GM18511 (cell line): ENCODE data around the gene SLC36A3.
A peak's percentile ranks its signal among the peaks of the same experiment; 100 is the strongest.
"Not testable (repeated sequence)": the region's sequence is repeated elsewhere in the genome, so short reads cannot be mapped to it uniquely, and the experiment has no call there.

Experiments
- ATAC-seq: cut with Tn5 transposase; IDR thresholded peaks from one replicate; pipeline ENCODE4 v1.9.1; 2021; ENCODE audit warnings: mild to moderate bottlenecking, moderate library complexity; ENCODE audit not compliant: unreplicated experiment

Gene SLC36A3

DNA sequence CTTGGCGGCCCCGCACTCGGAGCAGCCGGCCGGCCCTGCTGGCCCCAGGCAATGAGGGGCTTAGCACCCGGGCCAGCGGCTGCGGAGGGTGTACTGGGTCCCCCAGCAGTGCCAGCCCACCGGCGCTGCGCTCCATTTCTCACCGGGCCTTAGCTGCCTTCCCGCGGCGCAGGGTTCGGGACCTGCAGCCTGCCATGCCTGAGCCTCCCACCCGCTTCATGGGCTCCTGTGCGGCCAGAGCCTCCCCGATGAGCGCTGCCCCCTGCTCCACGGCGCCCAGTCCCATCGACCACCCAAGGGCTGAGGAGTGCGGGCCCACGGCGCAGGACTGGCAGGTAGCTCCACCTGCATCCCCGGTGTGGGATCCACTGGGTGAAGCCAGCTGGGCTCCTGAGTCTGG, 5.7 kb upstream of the SLC36A3 start:
- not testable (repeated sequence) for ATAC-seq

DNA sequence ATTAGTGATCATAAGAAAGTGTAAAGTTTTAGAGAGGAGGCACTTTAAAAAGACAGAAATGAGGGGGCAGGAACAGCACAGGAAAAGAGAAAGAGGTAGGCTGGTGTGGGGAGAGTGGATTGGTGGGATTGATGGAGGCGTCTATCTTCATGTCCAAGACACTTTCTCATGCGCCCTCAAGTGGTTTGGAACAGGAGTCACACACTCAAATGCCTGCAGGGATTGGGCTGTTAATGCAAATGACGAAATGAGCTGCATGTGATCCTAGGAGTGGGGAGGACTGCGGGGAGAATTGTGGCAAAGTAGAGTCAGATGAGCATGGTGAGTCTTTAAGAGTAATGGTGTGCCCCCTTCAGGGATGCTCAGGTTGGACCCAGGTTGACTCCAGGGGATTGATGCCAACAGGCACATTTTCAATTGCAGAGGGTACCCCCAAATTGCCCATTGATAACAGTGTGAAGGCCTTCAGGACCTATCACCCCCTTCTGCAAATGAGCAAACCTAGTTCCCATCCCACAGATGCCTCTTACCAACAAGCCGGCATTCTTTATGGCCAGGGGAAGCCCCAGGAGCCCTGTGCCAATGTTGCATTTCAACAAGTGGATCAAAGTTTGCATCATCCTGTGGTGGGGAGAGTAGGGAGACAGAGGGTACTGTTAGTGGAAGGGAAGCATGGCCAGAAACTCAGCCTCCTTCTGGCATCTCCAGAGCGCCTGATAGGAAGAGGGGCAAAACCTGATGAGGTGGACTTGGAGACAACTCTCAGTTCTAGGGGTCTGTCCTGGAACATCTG, 5.3 kb downstream of the SLC36A3 start:
- no peak for ATAC-seq

DNA sequence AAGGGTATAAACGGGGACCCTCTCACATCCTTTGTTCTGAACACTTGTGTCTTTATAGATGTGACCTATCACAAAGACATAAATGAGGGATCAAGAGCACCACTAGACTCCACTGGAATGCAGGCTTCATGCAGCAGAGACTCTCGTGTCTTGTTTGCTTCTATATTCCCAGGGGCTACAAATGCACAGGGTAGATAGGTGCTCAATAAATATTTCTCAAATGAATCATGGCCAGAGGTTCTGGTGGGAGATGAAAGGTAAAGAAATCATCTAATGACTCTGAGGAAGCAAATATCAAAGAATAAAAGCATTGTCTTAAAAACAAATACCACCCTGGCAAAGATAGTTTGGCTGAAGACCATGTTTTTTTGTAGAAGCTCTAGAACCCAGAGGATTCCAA, 6.6 kb downstream of the SLC36A3 start:
- no peak for ATAC-seq

DNA sequence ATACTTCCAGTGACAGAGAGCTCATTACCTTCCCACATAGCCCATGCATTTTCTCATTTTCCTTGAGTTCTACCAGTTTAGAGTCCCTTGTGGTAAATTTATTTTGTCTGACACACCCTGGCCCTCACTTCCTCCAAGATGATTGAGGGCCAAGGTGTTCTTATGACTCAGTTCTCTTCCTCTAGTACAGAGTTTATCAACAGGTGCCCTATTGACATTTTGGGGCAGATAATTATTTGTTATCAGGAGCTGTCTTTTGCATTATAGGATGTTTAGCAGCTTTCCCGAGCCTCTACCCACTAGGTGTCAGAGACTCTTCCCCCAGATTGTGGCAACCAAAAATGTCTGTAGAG, 7.1 kb downstream of the SLC36A3 start:
- no peak for ATAC-seq

DNA sequence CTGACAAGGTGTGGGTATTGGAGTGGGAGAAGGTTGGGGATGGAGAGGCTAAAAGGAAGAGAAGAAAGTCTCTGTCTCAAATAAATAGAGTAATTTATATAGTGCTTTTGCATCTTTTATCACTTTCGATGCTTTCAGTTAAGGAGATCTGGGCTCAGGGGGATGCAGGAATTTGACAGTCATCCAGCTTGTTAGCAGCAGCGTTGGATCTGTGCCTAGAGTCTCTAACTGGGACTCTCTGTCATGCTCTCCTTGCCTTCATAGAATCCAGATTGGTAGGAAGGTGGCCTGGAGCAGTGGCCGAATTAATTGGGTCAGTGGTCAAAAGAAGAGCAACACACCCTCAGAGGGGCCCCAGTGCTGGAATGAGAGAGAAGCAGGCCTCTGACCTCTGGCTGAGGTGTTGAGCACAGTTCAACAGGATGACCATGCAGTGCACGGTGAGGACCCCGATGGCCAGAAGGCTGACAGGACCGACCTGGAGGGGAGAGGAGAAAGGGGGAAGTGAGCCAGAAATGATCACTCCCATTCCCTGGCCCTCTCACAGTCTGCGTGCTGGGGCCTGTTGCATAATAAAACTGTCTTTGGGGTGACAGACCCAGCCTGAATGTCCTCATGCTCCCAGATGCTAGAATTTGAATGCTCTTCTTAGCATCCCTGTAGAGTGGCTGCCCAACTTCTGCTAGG, 7.6 kb downstream of the SLC36A3 start:
- ATAC-seq: no peak

DNA sequence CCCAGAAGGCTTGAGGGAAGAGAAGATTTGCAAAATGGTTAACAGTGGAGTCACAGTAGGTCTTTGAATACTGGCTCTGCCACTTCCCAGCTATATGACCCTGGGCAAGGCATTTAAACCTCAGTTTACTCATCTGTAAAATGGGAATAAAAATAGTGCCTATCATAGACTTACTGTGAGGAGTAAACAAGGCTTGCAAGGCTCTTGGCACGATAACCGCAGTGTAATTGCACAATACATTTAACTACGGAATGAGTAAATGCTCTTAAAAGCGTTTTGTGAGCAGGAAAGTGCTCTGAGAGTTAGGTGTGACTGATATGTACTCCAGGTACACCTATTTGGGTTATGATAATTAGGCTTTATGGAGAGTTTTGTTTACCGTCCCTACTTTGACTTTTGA, 8.4 kb downstream of the SLC36A3 start:
- ATAC-seq: no peak

DNA sequence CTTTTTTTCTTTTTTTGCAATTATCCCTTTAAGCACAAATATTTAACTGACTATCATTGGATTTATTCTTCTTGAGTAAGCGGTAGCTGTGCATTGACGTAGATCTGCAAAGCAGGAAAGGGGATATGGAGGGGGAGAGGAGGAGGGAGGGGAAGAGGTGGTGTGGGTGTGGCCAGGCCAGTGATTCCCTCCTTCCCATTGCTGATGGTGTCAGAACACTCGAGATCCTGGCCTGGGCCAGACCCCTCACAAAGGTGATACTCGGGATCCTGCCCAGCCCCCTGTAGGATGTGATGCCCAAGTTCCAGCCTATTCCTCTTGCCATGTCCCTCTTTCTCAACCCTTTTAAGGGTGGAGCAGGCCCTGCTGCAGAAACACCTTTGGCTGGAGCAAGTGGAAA, 9.9 kb downstream of the SLC36A3 start:
- ATAC-seq: no peak

DNA sequence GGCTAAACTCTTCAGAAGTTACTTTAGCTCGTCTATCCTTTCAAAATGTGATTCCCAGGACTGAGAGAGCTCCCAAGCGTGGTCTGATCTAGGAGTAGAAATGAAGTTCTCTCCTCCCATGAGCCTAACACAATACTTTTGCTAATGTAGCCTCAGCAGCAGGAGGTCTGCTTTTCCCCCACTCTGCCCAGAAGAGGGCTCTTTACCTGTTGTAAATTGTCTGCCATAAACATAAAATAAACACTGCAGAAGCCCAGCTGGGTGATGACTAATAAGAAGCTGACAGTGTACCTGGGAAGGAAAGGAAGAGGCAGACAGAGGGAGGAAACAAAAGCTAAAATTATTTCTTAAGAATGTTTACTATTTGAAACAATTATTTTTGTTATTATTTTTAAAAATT, 15.4 kb downstream of the SLC36A3 start:
- ATAC-seq: peak; percentile 67

DNA sequence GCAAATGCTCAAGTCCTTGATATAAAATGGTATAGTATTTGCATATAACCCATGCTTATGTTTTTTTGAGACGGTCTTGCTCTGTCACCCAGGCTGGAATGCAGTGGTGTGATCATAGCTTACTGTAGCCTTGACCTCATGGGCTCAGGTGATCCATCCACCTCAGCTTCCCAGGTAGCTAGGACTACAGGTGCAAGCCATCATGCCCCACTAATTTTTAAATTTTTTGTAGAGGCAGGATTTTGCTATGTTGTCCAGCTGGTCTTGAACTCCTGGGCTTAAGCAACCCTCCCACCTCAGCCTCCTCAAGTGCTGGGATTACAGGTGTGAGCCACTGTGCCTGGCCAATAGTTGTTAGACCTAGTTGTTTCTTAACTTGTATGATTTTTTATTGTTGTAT, 17.3 kb downstream of the SLC36A3 start:
- ATAC-seq: no peak

DNA sequence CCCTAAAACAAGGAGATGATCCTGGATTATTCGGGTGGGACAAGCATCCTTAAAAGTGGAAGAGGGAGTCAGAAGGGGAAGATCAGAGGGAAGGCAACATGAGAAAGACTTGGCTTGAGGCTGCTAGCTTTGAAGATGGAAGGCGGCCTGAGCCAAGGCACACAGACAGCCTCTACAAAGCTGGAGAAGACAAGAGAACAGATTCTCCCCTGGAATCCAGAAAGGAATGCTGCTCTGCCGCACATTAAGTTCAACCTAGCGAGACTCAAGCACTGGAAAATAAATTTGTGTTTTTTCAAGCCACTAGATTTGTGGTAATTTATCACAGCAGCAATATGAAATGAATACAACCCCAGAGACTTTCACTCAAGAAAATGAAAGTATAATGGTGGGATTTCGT, 17.9 kb downstream of the SLC36A3 start:
- ATAC-seq: no peak

DNA sequence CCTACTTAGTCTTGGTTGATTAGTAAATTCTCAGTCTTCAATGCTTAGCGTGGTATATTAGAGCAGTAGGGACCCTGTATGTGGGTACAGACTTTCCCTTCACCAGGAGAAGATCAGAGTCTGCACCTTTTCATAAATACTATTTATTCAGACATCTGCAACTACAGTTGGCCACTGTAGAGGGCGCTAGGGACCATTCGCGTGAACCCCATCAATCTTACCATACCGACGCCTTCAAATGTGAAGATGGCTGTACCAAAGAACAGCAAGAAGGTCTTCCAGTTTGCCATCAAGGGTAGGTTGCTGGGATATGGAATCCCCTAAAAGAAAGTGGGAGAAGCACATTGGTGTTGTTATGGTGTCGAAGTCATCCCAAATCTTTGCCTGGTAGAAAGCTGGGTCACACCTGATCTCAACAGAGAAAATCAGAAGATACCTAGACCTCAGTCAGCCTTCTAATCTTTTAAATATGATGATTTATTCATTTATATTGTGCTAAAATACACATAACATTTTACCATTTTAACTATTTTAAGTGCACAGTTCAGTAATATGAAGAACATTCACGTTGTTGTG, 19.1 kb downstream of the SLC36A3 start:
- ATAC-seq: no peak

DNA sequence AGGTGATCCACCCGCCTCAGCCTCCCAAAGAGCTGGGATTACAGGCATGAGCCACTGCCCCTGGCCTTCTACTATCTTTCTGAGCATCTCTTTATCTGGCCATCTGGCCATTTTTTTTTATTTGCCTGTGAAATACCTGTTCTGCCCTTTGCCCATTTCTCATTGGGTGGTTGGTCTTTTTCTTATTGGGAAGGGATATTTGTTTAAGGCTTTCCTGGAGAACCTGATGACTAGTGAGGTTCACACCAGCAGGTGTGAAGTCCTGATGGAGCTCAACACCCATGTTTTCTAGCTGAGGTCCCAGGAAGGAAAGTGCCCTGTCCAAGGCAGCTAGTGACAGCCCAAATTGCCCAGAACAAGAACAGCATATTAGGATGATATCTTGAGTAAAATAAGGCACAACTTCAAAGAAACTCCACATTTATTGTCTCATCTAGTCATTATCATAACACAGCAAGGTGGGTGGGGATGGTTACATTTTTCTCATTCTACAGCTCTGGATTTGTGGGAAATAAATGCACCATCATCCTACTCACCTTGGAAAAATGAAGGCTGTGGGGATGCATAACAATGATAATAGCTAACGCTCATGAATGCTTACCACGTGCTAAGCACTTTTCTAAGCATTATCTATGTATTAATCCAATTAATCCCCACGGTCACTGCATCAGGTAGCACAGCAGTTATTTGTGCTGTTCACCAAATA, 20.3 kb downstream of the SLC36A3 start:
- ATAC-seq: no peak

DNA sequence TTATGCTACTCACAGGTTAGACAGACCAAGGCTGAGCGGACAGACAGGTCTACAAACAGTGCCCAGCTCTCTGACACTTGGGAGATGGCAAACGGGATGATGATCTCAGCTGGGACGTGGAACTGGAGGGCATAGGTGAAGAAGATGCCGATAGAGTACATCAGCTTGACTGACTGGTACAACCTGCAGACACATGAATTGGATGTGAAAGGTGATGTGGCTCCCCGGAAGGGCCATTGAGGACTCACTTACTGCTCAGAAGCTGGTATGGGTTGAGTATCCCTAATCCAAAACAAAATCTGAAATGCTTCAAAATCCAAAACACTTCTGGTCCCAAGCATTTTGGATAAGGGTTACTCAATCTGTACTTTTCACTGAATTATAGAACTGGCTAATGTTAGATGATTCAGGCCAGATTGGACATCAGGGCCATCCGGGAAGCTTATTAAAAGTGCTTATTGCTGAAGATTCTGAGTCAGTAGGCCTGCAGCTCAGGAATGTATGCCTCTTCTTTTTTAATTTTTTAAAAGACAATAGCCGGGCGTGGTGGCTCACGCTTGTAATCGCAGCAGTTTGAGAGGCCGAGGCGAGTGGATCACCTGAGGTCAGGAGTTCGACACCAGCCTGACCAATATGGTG, 22.4 kb downstream of the SLC36A3 start:
- no peak for ATAC-seq

DNA sequence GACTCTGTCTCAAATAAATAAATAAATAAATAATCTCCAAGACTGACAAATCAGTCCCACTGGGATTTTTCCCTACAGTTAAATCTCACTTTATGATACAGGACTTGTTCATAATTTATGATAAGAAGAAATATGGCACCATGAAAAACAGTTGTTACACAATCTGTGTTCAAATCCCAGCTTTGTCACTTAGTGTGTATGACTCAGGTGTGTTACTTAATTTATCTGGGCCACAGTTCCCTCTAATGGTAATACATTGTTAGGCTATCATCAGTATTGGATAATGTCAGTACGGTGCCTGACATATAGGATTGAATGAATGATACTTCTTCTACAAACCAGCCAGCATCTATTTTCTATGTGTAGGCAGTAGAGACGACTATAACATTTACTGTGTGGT, 23.1 kb downstream of the SLC36A3 start:
- no peak for ATAC-seq

DNA sequence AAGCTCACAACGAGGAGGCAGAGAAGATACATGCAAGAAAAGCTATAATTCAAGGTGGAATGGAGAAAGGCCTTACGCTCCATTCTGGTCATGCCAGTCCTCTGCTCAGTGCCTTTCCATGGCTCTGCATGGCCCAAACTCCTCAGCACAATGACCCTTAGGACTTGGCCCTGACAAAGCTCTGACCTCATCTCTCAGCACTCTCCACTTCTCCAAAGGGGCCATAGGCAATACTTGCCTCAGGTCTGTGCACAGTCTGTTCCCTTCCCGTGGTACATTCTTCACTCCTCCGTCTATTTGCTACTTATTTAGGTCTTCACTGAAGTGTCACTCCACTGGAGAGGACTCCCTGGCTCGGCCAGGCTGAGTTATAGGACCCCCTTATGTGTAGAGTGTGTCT, 24.7 kb downstream of the SLC36A3 start:
- no peak for ATAC-seq

DNA sequence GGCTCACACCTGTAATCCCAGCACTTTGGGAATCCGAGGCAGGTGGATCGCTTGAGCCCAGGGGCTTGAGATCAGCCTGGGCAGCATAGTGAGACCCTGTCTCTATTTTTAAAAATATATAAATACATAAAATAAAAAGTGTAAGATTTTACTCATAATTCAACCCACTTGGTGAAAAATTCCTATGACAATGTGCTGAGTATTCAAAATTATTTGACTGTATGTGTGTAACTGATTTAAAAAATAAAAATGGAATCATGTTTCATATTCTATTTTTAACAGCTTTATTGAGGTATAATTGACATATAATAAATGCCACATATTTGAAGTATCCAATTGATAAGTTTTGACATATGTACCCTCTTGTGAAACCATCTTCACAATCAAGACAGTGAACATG, 27.8 kb downstream of the SLC36A3 start:
- no peak for ATAC-seq

DNA sequence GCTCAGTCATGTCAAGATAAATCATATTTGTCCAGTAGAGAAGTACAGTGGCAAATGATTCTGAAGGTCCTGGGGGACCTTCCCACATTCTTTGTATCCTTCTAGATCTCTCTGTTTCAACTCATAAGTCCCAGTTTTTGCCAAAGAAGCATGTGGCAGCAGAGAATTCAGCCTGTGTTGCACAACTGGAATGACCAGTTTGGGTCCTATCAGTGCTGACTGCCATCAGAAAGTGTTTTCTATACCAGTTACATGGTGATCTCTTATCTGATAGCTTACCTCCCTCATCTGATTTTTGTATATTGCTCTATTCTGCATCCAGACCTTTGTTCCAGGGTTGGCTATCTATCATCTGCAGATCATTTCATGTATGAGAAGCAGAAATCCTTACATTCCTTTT, 28.9 kb downstream of the SLC36A3 start:
- no peak for ATAC-seq

DNA sequence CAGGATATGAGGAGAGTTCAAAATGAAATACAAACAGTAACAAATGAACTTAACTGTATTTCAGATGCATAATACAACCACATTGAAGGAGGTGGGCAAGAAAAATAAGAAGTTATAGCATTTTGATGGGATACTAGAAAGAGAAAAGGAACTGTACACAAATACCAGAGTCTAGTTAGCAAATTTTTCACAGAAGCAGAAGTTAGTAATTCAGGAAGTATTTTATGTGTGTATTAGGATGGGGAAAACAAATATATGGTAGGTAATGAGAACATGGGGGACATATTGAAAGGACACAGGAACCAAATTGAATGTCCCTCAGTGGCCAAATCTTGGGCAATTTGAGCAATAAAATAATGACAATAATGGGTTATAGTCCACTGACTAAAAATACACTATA, 32.2 kb downstream of the SLC36A3 start:
- no peak for ATAC-seq

DNA sequence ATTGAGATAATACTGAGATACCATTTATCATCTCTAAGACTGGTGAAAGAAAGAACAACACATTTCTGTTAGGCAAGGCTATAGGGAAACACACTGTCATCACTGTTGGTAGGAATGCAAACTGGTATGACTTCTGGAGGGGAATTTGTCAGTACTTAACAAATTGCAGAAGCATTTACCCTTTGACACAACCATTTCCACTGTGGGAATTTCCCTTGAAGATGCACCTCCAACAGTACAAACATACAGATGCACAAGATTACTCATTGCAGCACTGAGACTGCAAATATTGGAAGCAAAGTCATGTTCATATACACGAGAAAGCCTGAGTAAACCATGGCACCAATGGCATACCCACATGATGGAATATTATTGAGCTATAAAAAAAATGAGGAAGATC, 33.0 kb downstream of the SLC36A3 start:
- peak; percentile 93 for ATAC-seq

DNA sequence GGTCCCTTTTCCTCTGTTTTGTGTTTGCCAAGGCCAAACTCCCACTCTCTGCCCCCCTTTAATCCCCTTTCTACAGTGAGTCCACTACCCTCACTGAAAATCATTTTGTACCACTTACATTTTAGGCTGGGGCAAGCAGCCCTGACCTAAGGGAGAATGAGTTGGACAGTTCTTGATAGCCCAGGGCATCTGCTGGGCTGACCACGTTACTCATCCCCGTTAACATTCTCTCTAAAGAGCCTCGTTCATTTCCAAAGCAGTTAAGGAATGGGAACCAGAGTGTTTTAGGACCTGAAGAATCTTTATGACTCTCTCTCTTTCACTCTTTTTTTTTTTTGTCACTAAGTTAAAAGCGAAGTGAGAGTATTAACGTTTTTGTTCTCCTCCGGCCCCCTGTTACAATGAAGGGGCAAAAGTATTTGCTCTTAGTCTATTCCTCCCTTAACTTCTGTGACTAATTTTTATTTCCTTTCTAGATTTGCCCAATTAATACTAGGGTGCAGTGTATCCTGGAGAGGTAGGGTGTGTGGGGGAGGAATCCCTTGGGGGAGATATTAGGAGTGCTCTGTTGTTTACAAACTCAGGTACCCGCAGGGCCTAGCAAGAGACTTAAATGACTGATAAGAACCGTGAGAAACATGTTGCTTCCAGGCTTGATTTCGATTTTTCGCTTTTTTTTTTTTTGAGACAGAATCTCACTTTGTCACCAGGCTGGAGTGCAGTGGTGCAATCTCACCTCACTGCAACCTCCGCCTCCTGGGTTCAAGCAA, 35.9 kb downstream of the SLC36A3 start:
- no peak for ATAC-seq

DNA sequence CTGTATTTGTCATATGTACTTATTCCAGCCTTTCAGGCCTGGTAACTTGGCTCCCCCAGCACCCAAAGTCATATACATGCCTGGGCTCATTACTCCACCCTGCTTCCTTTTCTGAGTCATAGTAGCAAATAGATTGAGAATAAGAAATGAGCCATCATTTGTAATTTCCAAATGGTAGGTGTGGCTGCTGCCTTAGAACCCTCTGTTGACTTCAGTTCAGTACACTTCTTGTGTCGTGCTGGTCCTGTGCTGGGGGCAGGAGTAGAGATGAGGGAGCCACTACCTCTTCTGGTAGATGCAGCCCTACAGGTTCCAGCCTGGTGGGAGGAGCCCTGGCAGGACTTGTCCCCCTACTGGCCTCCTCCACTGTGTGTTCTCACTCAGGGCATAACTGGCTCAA, 39.5 kb downstream of the SLC36A3 start:
- ATAC-seq: peak; percentile 77
